Suppressor macrophage treated with lipopolysaccharide for 1 hour (primary cell): ENCODE data around the gene CFAP58.

Experiments
- DNase-seq, 3 donors: peaks; one replicate each; pipeline ENCODE4 v3.0.0-alpha.2; 2020 to 2022

Gene CFAP58, protein sequence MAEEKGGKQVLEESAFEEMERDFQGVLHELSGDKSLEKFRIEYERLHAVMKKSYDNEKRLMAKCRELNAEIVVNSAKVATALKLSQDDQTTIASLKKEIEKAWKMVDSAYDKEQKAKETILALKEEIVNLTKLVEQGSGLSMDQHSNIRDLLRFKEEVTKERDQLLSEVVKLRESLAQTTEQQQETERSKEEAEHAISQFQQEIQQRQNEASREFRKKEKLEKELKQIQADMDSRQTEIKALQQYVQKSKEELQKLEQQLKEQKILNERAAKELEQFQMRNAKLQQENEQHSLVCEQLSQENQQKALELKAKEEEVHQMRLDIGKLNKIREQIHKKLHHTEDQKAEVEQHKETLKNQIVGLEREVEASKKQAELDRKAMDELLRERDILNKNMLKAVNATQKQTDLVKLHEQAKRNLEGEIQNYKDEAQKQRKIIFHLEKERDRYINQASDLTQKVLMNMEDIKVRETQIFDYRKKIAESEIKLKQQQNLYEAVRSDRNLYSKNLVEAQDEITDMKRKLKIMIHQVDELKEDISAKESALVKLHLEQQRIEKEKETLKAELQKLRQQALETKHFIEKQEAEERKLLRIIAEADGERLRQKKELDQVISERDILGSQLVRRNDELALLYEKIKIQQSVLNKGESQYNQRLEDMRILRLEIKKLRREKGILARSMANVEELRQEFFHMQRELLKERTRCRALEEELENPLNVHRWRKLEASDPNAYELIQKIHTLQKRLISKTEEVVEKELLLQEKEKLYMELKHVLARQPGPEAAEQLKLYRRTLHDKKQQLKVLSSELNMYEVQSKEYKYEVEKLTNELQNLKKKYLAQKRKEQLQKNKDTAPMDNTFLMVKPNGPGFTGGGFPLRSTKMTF

DNA sequence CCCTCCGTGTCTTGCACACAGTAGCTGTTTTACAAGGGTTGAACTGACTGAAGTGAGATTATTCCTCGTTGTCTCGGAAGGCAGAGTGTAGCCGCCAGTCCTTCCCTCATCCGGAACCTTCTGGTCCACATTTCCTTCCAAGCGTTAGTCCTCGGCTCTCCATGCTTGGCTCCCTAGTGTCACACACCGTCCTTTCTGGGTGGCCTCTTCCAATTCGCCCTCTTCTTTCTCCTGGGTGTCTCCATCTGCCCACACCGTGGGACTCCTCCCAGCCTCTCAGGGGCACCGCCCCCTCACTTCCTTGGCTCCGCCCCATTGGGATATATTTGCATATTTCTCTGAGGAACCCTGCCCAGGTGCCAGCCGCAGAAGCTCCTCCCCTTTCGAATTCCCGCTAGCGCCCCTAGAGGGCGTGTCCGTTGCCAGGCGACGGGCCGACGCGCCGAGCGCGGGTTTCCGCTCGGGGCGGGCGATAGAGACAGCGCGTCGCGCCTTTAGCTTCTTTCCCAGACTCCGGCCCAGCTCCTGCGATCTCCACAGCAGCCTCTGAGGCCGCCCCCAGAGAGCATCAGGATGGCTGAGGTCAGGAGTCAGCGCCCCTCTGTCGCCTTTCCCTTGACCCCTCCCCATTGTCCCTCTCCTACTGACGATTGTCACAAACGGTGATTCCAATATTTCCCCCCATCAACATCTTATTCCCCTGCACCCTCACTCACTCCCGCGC lies at the start of gene CFAP58:
TSS of gene CFAP58 (plus strand) at position 509 of the 724 bp plus-strand sequence. CDS start at position 574, 65 bp downstream.
- DNase-seq: peak; percentile 98 to 99 (median 99)

DNA sequence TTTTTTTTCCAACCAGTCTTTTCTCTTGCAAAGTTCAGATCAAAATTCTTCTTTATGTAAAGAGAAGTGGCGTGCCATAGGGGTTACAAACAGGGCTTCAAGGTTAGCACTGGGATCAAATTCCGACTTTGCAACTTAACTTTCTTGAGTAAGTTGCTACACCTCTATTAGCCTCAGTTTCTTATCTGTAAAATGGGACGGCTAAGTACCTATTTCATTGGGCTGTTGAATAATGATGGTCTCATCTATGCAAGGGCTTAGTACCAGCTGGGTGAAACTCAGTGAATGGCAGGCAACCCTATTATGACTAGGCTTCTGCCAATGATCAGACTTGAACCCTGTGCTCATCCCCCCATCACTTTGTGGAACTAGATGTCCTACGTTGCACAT lies 49.3 kb upstream of the CFAP58 start:
- DNase-seq: no peak

DNA sequence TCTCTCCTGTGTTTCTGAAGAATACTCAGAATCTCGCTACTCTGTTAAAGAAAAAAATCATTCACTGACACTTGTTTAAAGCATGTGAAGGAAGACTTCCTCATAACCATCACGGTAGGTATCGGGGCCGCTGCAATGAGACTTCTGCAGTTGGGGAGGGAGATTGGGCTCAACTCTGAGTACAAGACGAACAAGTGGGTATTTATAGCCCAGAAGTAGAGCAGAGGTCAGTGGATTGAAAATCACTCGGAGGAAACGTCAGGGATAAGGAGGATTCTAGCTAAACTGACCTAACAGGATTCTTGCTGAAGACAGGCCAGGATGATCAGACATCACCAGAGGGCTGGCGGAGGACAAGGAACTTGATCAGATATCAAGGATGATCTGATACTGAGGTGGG lies 48.7 kb upstream of the CFAP58 start:
- DNase-seq: no peak

DNA sequence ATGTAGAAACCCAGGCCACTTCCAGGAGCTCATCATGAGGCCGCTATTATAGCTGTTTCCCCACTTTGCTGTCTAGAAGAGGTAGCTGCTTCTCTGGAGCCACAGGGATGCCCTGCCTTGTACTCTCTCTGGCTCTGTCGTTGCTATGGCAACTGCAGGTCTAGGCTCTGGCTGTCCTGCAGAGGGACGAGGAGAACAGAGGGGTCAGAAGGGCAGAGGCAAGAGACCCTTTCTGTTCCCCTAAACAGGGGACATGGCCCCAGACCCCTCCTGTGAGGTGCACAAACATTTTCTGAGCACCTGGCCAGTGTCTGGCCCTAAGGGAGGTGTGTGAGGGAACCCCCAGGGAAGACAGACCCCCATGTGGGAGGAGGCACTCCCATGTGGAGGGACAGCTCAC lies 46.7 kb upstream of the CFAP58 start:
- DNase-seq: no peak

DNA sequence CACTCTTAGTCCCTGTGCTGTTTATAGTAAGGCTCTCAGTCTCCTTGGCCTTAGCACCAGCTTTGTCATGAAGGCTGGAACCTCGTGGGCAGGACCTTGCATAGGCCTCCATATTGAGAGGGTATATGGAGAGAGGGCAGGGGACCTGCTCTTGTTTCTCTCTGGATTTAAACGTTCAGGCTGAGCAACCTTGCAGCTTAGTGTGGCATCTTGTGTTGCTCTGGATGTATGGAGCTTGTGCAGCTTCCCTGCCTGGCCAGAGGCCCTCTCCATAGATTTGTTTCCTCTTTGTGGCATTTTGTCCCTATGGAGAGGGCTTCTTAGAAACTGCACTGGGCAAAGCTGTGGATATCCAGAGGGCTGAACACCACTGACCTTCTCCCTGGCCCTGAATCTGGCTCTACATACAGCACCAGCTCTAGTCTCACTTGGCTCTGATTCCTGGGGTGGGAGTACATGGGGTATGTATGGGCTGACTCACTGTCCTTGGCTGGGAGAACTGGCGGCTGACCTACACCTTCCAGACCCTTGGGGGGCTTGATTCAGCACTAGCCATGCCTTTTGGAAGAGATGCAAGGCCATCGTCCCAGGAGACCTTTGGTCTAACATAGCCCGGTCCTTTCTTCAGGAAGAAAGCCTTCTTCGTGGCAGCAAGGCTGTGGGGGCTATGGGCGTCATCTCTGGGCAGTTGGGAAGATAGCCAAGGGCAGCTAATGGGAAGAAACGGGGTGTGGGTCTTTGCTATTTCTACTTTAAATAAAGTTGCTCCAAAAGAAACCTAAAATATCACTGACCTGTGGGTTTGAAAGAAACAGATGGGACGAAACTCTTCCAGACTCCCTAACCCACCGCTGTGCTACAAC lies 45.8 kb upstream of the CFAP58 start:
- no peak for DNase-seq

DNA sequence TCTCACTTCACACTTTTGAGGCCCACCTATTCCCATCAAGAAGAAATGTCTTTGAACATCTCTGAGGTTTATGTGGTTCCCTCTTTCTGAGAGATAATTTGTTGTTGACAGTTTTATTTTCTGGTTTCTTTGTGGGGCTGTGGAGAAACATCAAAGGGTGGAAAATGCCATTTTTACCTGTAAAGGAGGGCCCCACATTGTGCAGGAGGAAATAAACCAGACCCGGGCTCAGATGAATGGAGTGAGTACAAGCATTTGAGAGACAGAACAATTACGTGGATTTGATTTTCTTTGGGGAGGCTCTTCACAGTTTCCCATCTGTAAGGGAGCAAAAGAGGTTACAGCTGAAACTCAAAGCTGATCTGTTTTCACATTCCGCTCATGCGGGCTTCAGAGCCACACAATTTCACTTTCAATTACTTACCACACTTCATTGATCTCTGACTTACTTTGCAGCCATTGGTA lies 45.2 kb upstream of the CFAP58 start:
- DNase-seq: no peak

DNA sequence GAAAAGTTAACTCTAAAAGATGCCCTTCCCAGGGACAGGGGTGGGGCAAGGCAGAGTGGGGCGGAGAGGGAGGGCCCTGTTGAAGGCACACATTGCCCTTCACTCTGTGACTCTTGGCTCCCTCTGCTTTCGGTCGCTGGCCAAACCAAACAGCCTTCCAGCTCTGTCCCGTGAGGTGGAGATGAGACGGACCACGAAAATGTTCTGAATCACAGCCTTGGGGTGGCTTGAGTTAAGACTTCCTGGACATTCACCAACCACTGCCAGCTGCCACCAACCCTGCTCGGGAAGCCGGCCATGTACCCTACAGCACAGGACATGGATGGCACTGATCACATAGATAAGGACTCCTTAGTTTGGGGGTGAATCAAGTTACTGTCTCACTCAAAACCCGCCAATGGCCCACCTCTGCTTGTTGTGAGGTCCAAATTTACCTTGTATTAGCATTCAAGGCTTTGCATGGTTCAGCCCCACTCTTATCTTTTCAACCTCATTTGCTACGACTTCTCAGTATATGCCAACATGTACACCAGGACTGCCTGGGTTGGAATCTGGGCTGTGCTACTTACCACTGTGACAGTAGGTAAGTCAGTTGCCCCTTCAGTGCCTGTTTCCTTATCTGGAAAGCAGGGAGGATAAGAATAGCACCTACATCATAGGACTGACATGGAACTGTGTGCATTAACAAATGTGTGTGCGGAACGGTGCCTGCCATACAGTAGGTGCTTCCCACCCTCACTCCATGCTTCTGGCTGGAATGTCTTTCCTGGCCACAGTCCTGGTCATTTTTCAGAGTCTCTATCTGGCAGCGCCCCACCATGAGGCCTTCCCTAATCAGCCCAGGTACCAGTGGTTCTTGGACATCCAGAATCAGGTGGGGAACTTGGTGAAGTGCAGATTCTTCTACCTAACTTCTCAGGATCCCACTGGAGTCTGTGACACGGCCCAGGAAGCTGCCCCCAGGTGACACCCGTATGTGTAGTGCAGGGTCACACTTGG lies 43.4 kb upstream of the CFAP58 start:
- DNase-seq: no peak

DNA sequence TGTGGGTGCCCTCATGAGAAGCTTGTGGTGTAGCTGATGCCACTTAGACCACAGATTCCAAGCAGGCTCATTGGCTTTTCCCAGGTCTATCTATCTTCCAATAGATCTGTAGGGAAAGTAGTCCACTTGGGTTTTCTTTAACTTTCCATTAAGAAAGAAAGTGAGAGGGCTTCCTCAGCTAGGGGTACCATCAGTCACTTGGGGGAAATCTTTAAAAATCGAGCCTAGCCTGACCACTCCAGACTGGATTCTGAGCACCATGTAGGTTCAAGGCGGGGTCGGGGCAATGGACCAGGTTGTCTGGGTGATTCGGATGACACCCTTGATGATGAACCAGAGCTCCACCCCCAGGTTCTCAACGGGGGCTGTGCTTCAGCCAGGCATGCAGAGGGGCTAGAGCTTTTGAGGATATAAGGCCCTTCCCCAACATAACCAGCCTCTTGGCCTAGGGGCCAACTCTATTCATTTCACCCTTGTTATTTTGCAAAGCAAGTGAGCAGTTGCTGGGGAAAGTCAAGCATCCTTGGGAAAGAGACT lies 42.4 kb upstream of the CFAP58 start:
- DNase-seq: no peak

DNA sequence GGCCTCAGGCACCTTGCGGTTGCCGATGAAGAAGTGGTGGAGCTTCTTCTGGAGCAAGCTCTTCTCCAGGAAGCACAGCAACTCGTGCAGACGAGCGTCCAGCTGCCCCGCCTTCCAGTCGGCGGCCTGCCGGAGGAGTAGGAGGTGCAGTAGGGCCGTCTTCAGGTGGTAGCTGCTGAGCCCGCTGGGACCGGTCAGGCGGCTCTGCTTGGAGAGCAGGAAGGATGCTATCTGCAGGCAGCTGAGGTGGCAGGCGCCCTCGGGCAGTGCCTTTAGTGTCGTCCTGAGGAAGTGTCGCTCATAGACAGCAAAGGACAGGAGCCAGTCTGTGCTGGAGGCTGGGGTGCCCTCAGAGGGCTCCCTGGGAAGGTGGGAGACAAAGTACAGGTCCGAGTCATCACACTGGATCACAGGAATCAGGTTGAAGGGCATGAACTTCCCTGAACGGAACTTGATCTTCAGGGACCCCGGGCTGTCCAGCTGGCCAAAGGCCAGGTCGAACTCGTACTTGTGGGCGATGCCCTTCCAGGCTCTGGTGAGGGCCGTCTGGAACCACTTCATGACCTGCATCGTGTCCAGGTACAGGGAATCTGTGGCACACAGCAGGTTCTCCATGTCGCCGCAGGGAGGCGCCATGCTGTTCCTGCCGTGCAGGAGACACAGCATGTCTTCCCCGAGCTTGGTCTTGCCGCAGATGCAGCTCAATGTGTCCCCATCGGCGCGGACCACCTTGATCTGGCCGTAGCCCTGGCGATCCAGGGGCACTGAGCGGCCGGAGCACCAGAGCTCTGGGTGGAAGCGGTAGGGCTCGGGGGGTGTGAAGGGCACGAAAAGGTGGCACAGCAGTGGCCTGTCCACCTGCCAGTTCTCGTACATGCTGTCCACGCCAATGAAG lies 38.8 kb upstream of the CFAP58 start:
- no peak for DNase-seq

DNA sequence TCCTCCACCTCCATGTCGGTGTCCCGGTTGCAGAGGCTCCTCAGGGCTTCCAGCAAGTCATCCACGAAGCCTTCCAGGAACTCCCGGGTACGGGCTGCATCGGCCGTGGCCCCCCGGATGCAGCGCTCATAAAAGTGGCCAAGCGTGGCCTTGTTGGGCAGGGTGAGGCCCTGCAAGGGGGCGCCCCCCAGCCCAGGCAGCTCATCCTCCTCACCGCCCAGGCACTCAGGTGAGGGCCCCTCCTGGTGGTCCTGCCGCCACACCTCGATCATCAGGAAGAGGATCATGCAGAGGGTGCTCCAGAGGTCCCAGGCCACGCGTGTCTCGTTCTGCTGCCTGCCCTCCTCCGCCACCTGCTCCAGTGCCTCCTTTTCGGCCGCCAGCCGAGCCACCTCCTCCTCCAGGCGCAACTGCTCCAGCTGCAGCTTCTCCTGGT lies 38.1 kb upstream of the CFAP58 start:
- no peak for DNase-seq

DNA sequence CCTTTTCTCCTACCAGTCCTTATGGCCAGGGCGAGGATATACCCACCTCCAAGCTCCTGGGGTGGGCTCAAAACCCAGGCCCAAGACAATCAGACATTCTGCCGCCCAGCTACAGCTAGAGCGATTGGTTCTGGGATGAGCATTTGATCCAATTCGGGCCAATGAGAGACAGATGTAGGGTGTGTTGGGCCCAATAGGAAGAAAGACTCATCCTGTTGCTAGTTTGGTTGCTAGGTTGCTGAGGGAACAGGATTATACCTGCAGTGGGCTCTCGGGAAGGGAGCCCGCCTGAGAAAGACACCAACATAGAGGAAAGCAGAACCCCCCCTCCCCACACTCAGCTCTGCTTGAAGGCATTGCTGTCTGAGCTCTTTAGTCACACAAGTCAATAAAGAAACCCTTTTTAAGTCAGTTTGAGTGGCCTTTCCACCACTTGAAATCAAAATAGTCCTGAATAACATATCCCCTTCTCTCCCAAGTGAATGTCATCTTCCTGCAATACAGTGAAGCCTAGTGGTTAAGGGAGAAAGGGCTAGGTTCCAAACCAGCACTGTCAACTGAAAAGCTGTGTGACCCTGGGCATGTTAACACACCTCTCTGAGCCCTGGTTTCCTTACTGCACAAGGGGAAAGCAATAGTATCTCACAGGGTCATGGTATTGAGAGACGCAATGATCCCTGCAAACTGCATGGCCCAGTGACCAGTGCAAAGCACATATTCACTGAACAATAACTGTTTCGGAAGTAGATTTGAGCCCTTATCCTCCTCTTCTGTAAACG lies 37.1 kb upstream of the CFAP58 start:
- DNase-seq: no peak

DNA sequence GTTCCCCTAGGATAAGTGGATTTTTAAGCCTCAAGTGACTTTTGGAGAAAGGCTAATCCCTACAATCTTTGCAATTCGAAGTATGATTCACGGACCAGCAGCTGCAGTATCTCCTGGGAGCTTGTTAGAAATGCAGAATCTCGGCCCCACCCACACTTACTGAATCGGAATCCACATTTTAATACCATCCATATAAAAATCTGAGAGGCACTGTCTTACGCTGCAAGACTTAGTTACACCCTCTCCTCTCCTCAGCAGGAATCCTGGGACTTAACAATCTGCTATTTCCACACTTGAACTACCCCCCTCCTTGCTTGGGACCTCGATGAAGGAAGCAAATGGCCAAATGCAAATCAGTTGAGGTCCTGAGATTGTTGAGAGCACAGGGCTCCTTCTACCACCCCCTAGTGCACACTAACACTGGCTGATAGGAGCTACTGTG lies 36.3 kb upstream of the CFAP58 start:
- DNase-seq: no peak

DNA sequence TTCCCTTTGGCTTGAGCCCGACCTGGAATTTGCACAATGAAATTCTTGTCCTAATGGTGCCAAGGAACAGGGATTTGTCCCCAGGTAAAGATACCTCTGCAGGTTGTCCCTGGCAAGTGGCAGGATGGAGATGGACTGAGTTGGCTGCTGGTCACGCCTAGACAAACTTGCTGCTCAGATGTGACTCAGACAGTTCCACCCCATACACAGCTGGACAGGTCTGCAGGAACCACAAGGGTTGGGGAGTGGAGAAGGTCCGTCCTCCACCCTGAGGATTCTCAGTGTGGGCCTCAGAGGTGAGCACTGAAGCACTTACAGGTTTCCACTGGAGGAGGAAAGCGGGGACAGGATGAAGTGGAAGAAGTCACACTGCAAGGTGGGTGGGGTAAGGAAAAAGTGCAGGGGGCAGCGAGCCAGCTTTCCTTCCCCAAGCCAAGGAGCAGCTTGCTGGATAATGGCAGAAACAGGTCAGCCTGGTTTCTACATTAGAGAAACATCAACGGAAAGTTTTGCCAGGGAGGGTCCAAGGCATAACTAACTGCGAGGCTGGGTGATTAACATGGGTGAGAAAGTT lies 35.8 kb upstream of the CFAP58 start:
- no peak for DNase-seq

DNA sequence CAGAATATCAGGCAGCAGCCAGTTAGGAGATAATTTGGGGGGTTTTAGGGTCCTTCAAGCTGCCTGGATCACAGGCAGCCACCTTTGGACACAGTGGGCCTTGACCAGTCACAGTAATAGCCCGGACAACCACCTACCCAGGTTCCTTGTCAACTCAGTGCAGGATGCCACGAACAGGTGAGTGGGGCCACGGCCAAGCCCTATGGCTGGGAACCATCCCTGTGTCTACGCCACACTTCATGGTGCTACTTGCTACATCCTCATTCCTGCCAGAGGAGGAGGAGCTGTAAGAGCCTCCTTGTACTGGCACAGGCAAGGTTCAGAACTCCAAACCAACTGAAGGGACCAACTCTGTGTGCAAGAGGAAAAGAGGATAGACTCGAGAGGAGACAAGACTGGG lies 35.3 kb upstream of the CFAP58 start:
- DNase-seq: no peak

DNA sequence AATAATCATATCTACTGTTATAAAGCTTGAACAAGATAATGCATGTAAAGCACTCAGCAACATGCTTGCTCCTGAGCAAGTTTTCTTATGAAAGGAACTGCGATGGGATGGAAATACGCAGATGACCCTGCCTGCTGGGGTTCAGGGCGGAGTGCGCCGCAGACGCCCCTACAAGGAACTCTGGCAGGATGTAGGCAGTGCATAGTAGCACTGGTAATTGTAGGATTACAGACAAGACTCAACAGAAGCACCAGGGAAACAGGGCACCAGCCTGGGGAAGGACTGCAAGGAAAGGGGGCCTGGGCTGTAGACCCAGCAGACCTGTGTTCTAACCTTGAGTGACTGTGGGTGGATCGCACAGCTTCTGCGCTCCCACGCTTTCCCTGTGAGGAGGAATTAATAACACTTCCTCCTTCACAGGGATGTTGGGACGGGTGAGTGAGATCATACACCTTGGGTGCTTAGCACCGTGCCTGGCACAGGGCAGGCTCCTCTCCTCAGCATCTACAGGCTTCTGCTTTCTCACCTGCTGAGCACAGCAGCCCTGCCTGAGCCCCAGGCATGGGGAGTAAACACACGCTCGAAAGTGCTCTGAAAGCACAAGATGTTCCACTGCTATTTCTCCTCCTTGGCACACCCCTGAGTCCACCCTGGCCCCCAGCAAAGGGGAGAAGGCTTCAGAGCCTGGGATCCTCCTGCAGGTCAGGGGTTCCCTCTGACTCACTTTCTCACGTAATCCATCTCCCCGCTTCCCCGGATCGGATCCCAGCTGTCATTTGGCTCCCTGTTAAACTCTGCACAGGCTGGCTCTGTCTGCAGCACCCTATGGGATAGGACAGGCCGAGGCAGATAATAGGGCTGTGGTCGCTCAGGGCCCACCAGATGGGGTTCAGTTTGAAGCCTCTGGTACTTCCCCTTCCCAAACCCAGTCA lies 34.6 kb upstream of the CFAP58 start:
- peak in 2 of 3 donors; percentile 46 to 50 for DNase-seq

DNA sequence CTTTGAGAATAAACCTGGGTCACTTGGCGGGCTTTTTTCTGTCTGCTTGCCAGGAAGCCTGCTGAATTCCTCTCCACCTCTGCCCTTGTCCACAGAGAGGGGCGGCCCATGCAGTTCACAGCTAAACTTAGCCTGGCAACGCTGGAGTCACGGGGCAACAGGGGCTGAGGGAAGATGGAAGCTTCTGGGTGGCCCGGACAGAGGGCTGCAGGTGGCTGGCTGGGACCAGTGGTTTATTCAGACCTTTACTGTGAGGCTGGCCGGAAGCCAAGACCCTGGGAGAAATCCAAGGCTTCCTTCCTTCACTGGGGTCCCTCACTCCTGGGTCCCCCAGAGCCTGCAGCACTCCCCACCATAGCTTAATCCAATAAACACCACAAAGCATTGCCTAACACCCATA lies 32.4 kb upstream of the CFAP58 start:
- DNase-seq: no peak
